NT2/D1 (cell line): Measurements from ENCODE around the gene LARGE2.
"Not testable (repeated sequence)": the region's sequence is repeated elsewhere in the genome, so short reads cannot be mapped to it uniquely, and the experiment has no call there.

Experiments
- DNase-seq: peaks from one replicate; pipeline ENCODE4 v3.0.0-alpha.2; 2011; ENCODE audit warnings: low read depth, low spot score
- H3K27me3 ChIP-seq: 2 replicates; pipeline ENCODE4 v1.6.0; 2011; ENCODE audit warnings: mild to moderate bottlenecking; ENCODE audit not compliant: insufficient read length, insufficient read depth
- H3K36me3 ChIP-seq: 2 replicates; pipeline ENCODE4 v1.6.1; 2011; ENCODE audit warnings: mild to moderate bottlenecking, low read length, mixed read lengths; ENCODE audit not compliant: insufficient read depth, insufficient read length
- H3K4me1 ChIP-seq: 2 replicates; pipeline ENCODE4 v1.5.1; 2011; ENCODE audit not compliant: insufficient read depth, insufficient read length
- H3K4me3 ChIP-seq: 2 replicates; pipeline ENCODE4 v1.5.1; 2011; ENCODE audit warnings: low read depth; ENCODE audit not compliant: insufficient read length
- H3K9ac ChIP-seq: 2 replicates; pipeline ENCODE4 v1.6.0; 2011; ENCODE audit warnings: low read depth; ENCODE audit not compliant: insufficient read length
- H3K9me3 ChIP-seq: 2 replicates; pipeline ENCODE4 v1.5.1; 2011; ENCODE audit warnings: mild to moderate bottlenecking, low read length; ENCODE audit not compliant: insufficient read depth
- SUZ12 ChIP-seq: IDR thresholded peaks from 2 replicates; pipeline ENCODE4 v1.6.1; 2011; ENCODE audit not compliant: insufficient read length, insufficient read depth; ENCODE audit errors: extremely low read depth
- YY1 ChIP-seq: IDR thresholded peaks from 2 replicates; pipeline ENCODE4 v1.6.1; 2011; ENCODE audit not compliant: insufficient read length, insufficient read depth
- ZNF274 ChIP-seq: IDR thresholded peaks from 2 replicates; pipeline ENCODE4 v1.6.1; 2011; ENCODE audit warnings: mild to moderate bottlenecking, low read depth, low read length

Gene LARGE2

GRCh38 chr11:45902452-45903380 lies 19.7 kb upstream of the LARGE2 start:
- Histone ChIP-seq H3K27me3 (peaks cover 10% of the 10 kb centered on the region), H3K9ac (no peak overlapping the region), H3K9me3 (no peaks in the 10 kb centered on the region), H3K36me3 (peaks cover 40% of the 10 kb centered on the region), H3K4me1 (peaks cover 33% of the 10 kb centered on the region), H3K4me3 (no peak overlapping the region)
- DNase-seq: no peak
- no peak for TF ChIP-seq YY1
- TF ChIP-seq SUZ12: no peak
- TF ChIP-seq ZNF274: no peak

GRCh38 chr11:45904309-45904915 lies 18.0 kb upstream of the LARGE2 start:
- TF ChIP-seq ZNF274: no peak
- TF ChIP-seq SUZ12: no peak
- TF ChIP-seq YY1: no peak
- Histone ChIP-seq H3K4me1 (peaks cover 25% of the 10 kb centered on the region), H3K9ac (no peak overlapping the region), H3K9me3 (no peaks in the 10 kb centered on the region), H3K27me3 (peaks cover 9% of the 10 kb centered on the region), H3K36me3 (peaks cover 48% of the 10 kb centered on the region), H3K4me3 (no peak overlapping the region)
- DNase-seq: no peak

- no peak for DNase-seq
- peaks cover 25% of the 10 kb centered on the region for H3K4me1 ChIP-seq
- TF ChIP-seq ZNF274 (no peak), SUZ12 (no peak), YY1 (no peak)
- H3K36me3 ChIP-seq: peaks cover 55% of the 10 kb centered on the region
- peaks cover 9% of the 10 kb centered on the region for H3K27me3 ChIP-seq
- H3K9me3 ChIP-seq: no peaks in the 10 kb centered on the region
- no peak overlapping the region for H3K9ac ChIP-seq
- no peak overlapping the region for H3K4me3 ChIP-seq
These were observed 17.4 kb upstream of the LARGE2 start for GRCh38 chr11:45905095-45905494.

GRCh38 chr11:45905576-45905975 lies 16.9 kb upstream of the LARGE2 start:
- peaks cover 29% of the 10 kb centered on the region for H3K4me1 ChIP-seq
- DNase-seq: not testable (repeated sequence)

GRCh38 chr11:45906096-45906682 lies 16.3 kb upstream of the LARGE2 start:
- no peaks in the 10 kb centered on the region for H3K27me3 ChIP-seq
- TF ChIP-seq YY1: no peak
- TF ChIP-seq SUZ12: no peak
- no peak for TF ChIP-seq ZNF274
- H3K9ac ChIP-seq: no peak overlapping the region
- DNase-seq: no peak
- no peaks in the 10 kb centered on the region for H3K9me3 ChIP-seq
- H3K4me3 ChIP-seq: no peak overlapping the region
- peaks cover 26% of the 10 kb centered on the region for H3K4me1 ChIP-seq
- peaks cover 65% of the 10 kb centered on the region for H3K36me3 ChIP-seq

More at GRCh38 chr11:45905576-45905975, 16.9 kb upstream of the LARGE2 start:
- H3K27me3 ChIP-seq, H3K4me3 ChIP-seq, H3K9ac ChIP-seq, H3K9me3 ChIP-seq: not testable (repeated sequence)
- H3K36me3 ChIP-seq: peaks cover 59% of the 10 kb centered on the region

- Histone ChIP-seq H3K9me3 (no peaks in the 10 kb centered on the region), H3K27me3 (no peaks in the 10 kb centered on the region), H3K4me3 (no peak within 1 kb of the TSS), H3K9ac (peak within 1 kb of the TSS; percentile 15), H3K4me1 (peaks cover 21% of the 10 kb centered on the region), H3K36me3 (peaks cover 70% of the 10 kb centered on the region)
- no peak for TF ChIP-seq ZNF274
- TF ChIP-seq YY1: no peak
- TF ChIP-seq SUZ12: no peak
- DNase-seq: no peak
These were observed 15.4 kb upstream of the LARGE2 start, which contains the start of gene FREY1 for GRCh38 chr11:45906965-45907611. TSS of gene FREY1 (minus strand) at chr11:45907271. CDS start at chr11:45907245, 26 bp downstream.

- Histone ChIP-seq H3K36me3 (peaks cover 69% of the 10 kb centered on the region), H3K27me3 (no peaks in the 10 kb centered on the region), H3K9ac (no peak overlapping the region), H3K4me1 (peaks cover 21% of the 10 kb centered on the region), H3K9me3 (no peaks in the 10 kb centered on the region), H3K4me3 (no peak overlapping the region)
- TF ChIP-seq SUZ12 (no peak), YY1 (no peak), ZNF274 (no peak)
- DNase-seq: no peak
These were observed 14.5 kb upstream of the LARGE2 start for GRCh38 chr11:45907911-45908370.
